HG03558 (cell line): ENCODE measurements around the gene COA6.
"Not testable (repeated sequence)": the region's sequence is repeated elsewhere in the genome, so short reads cannot be mapped to it uniquely, and the experiment has no call there.

Source experiments
- ATAC-seq: cut with Tn5 transposase; IDR thresholded peaks from one replicate; pipeline ENCODE4 v1.9.1; 2021; ENCODE audit warnings: moderate number of reproducible peaks; ENCODE audit not compliant: unreplicated experiment; ENCODE audit errors: extremely low read depth

The COA6 gene

GRCh38 chr1:234373064-234373958 lies at the start of gene COA6:
COA6 (plus strand) TSS chr1:234373456; CDS start chr1:234373467, 11 bp downstream.
- ATAC-seq: peak; percentile 88

GRCh38 chr1:234324821-234325220 lies 48.4 kb upstream of the COA6 start:
- no peak for ATAC-seq

- no peak for ATAC-seq
Measured at GRCh38 chr1:234325878-234326496, 47.3 kb upstream of the COA6 start.

GRCh38 chr1:234326497-234327366 lies 46.5 kb upstream of the COA6 start:
- no peak for ATAC-seq

- ATAC-seq: no peak
Measured at GRCh38 chr1:234327577-234328164, 45.6 kb upstream of the COA6 start.

- ATAC-seq: no peak
Measured at GRCh38 chr1:234330843-234331215, 42.4 kb upstream of the COA6 start.

GRCh38 chr1:234331507-234331906 lies 41.7 kb upstream of the COA6 start:
- no peak for ATAC-seq

GRCh38 chr1:234336359-234336758 lies 36.9 kb upstream of the COA6 start:
- ATAC-seq: no peak

GRCh38 chr1:234337233-234337632 lies 36.0 kb upstream of the COA6 start:
- ATAC-seq: no peak

GRCh38 chr1:234340528-234340927 lies 32.7 kb upstream of the COA6 start:
- no peak for ATAC-seq

- no peak for ATAC-seq
Measured at GRCh38 chr1:234342774-234343173, 30.5 kb upstream of the COA6 start.

- ATAC-seq: no peak
Measured at GRCh38 chr1:234345237-234345636, 28.0 kb upstream of the COA6 start.

GRCh38 chr1:234348964-234349363 lies 24.3 kb upstream of the COA6 start:
- ATAC-seq: no peak

GRCh38 chr1:234355782-234356510 lies 17.3 kb upstream of the COA6 start:
- no peak for ATAC-seq

GRCh38 chr1:234356615-234357269 lies 16.5 kb upstream of the COA6 start:
- ATAC-seq: not testable (repeated sequence)

- no peak for ATAC-seq
Measured at GRCh38 chr1:234357831-234358230, 15.4 kb upstream of the COA6 start.

GRCh38 chr1:234361102-234361603 lies 12.1 kb upstream of the COA6 start:
- ATAC-seq: no peak

- ATAC-seq: no peak
Measured at GRCh38 chr1:234362558-234362957, 10.7 kb upstream of the COA6 start.
